HUDEP-2 (cell line): ENCODE results near the gene SERGEF.
"Not testable (repeated sequence)": the region's sequence is repeated elsewhere in the genome, so short reads cannot be mapped to it uniquely, and the experiment has no call there.

Source experiments
- DNase-seq, 76 experiments: peaks; one replicate each; lab custom pipeline; 2025; ENCODE audit not compliant: unreplicated experiment in 76 of 76; lab: John Stamatoyannopoulos, UW

Gene SERGEF

GRCh38 chr11:17868398-17868797 lies 144.4 kb downstream of the SERGEF start:
- not testable (repeated sequence) for DNase-seq

DNA sequence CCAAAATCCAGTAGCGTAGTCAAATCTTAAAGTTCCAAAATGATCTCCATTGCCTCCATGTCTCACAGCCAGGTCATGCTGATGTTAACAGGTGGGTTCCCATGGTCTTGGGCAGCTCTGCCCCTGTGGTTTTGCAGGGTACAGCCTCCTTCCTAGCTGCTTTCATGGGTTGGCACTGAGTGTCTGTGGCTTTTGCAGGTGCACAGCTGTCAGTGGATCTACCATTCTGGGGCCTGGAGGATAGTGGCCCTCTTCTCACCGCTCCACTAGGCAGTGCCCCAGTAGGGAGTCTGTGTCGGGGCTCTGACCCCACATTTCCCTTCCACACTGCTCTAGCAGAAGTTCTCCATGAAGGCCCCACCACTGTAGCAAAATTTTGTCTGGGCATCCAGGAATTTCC lies 145.5 kb downstream of the SERGEF start:
- DNase-seq, result no peak

GRCh38 chr11:17865765-17866428 lies 146.9 kb downstream of the SERGEF start:
- DNase-seq, result no peak

DNA sequence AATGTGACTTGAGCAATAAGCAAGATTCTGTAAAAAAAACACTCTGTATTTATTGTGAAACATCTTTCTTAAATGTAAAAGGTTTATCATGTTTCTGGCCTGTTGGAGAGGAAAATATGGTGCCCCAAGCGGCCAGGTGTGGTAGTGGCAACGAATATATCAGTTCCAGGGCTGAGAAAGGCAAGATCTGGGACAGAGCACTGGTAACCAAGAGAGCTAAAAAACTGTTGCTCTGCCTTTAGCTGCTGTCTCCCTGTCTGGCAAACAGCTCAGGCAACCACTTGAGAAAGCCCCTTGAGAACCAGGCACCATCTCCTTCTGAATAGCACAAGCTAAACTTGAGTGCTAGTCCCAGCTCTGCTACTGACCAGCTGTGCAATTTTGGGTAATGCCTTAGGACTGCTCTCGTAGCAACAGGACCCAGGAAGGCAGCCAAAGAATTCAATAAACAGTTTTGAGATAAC lies 148.3 kb downstream of the SERGEF start:
- peak in 2 of 76 experiments; percentile 5 to 11 for DNase-seq

GRCh38 chr11:17861036-17861755 lies 151.7 kb downstream of the SERGEF start:
- DNase-seq, result no peak

DNA sequence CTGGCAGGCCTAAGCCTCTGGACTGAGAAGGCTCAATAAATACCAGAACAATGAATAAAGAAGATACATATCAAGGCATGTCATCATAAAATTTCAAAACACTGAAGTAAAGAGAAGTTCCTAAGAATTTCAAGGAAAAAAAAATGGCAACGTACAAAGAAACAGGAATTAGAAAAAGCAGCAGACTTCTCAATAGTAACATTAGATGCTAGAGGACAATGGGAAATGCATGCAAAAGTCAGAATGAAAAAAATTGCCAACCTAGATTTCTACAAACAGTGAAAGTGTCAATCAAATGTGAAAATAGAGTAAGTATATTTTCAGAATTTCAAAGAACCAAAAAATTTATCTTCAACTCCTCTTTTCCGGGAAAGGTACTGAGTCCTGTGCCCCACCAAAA lies 153.3 kb downstream of the SERGEF start:
- no peak for DNase-seq

GRCh38 chr11:17855531-17856290 lies 157.1 kb downstream of the SERGEF start:
- no peak for DNase-seq

GRCh38 chr11:17853280-17853679 lies 159.6 kb downstream of the SERGEF start:
- DNase-seq, result no peak

- DNase-seq, result no peak
Measured at GRCh38 chr11:17852246-17852645, 160.6 kb downstream of the SERGEF start.

DNA sequence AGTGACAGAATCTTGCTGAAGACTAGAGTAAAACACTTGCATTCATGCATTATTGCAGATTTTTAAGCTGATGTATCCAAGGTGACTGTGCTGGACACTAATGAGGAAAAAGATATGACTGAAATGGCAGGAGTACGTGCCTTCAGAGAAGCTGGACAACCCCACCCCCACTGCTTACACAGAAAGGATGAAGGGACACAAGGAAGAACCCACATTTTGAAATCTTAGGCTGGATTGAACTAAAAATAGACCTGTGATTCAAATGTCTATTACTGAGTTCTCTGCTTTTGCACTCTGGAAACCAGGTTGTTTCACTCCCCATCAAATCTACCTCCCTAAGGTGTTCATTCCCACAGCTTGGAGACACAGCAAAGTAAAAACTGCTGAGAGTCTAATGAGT lies 161.2 kb downstream of the SERGEF start:
- no peak for DNase-seq

- no peak for DNase-seq
Measured at GRCh38 chr11:17850336-17850735, 162.5 kb downstream of the SERGEF start.

- peak in 8 of 76 experiments; percentile 6 to 35 (median 20) for DNase-seq
Measured at GRCh38 chr11:17848715-17849114, 164.1 kb downstream of the SERGEF start.

GRCh38 chr11:17846852-17847453 lies 165.9 kb downstream of the SERGEF start:
- DNase-seq, result peak in 2 of 76 experiments; percentile 4 to 6

DNA sequence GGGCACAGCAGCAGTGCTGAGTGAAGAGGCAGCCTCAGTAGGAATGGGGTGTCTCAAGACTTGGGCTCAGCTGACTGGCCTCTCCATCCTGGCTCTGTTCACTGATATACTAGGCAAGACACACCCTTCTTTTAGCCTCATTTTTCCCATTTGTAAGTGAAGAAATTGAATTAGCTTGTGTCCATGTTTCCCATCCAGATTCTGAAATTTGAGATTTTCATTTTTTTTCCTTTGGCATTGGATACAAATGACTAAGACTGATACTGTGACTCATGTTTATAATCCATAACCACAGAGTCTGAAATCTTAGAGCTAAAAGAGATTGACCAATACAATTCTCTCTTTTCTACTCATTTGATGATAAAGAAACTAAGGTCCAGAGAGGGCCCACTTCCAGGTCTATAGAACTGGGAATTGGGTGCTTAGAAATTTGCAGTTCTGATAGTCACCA lies 167.4 kb downstream of the SERGEF start:
- no peak for DNase-seq

DNA sequence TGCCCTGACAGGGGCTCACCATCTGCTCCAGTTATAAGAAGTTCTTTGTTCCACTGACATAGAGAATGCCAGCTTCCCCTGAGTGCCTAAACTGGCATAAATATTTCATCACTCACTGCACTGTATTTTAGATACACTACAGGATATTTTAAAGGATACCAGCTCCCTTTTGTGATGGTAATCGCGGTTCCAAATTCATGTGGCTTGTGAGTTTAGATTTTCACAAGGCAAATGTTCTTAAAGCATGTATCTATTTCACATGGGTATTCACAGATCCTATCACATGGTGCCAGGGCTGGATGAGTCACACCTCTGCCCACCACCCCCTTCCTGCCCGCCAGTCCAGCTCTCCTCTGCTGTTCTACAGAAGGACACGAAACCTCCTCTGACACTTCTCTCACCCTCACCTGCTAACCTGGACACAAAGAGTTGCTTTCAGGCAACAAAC lies 172.7 kb downstream of the SERGEF start:
- peak in 3 of 76 experiments; percentile 1 to 17 (median 8) for DNase-seq

GRCh38 chr11:17839450-17839849 lies 173.4 kb downstream of the SERGEF start:
- DNase-seq, result no peak

DNA sequence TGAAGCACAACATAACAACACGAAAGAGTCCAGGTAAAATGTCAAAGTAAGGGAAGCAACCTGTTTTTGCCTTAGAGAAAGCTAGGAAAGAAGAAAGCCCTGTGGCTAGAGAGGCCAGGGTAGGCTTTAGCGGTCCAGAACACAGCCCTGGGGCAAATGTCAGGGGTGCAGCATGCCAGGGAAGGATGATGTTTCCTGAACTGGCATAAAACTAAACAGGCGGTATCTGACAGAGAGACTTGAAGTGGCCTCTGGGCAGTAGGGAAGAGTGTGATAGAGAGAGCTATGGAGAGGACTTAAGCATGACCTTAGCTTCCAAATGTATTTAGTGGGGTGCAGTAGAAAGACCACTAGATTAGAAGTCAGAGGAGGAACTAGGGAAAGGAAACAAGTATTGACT lies 174.7 kb downstream of the SERGEF start:
- DNase-seq, result no peak

GRCh38 chr11:17831883-17832282 lies 181.0 kb downstream of the SERGEF start:
- peak in 11 of 76 experiments; percentile 1 to 28 (median 8) for DNase-seq

DNA sequence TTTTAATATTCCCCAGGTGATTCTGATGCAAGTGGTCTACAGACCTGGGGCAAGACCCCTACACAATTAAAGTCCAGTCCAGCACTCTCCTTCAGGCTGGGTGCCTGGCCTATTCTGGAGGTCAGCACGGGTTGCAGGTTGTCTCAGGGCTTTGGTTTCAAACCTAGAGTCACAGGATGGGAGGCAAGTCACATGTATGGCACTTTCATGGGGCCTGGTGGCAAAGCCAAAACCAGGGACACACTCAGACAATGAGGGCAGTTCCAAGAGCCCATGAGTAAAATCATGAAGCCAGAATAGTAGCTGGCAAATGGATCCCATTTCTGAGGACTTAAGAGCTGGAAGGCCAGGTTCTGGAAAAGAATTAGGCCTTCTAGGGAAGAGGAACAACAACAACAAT lies 181.6 kb downstream of the SERGEF start:
- DNase-seq, result no peak

DNA sequence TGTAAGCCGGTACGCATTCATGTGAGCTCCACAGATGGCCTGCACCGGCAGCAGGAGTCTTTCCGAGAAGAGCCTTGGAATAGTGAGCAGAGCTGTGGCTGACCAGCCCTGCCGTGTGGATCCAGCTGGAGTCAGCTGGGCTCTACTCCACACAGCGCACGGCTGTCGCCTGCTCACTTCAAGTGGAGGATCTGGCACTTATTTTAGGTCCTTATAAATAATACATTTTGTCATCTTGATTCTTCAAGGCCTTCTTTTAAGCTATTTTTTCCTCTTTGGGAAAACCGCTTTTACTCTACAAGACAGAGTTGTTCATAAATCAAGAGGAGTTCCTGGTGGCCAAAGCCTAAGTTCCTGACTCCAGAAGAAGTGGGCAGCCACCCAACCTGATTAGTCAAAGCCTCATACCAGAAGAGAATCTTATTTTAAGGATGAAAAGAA lies 184.5 kb downstream of the SERGEF start:
- DNase-seq, result no peak

- no peak for DNase-seq
Measured at GRCh38 chr11:17827006-17827405, 185.8 kb downstream of the SERGEF start.
